ENCODE data around the gene ITPK1.
A peak's percentile ranks its signal among the peaks of the same experiment; 100 is the strongest.

Gene ITPK1

DNA sequence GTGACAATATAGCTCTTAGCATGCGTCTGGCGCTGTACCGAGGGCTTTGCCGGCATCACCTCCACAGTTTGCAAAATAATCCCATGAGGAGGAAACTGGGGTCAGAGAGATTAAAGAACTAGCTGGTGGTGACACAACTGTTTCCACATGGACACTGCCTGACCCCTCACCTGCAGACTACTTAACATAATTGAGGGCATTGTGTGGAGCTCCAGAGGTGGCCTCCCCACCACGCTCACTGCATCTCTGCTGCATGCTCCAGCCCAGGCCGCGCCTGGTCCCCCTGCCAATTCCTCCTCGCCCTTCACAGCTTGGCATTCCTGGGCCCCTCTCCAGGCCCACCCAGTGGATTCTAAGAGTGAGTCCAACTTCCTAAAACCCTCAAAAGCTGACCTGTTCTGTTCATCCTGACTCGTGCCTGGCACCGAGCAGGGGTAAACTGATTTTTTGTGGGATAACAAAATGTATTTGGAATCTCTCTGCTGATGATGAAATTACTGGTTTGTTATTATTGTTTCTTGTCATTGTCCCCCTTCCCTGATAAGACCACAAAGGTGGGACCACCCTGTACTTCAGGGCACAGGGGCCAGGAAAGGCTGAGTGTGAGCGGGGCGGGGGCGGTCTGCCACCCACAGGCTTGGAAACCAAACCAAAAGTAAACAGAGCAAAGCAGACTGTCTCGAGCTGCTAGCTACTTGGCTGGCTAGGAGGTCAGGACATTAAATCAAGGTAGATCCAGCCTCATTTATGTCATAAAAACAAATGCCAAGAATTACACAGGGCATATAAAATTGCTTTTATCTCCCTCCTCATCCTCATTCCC is 152.2 kb downstream of the ITPK1 start:
- no peak for DNase-seq

GRCh38 chr14:92962831-92963095 is 153.0 kb downstream of the ITPK1 start:
- DNase-seq, result no peak

DNA sequence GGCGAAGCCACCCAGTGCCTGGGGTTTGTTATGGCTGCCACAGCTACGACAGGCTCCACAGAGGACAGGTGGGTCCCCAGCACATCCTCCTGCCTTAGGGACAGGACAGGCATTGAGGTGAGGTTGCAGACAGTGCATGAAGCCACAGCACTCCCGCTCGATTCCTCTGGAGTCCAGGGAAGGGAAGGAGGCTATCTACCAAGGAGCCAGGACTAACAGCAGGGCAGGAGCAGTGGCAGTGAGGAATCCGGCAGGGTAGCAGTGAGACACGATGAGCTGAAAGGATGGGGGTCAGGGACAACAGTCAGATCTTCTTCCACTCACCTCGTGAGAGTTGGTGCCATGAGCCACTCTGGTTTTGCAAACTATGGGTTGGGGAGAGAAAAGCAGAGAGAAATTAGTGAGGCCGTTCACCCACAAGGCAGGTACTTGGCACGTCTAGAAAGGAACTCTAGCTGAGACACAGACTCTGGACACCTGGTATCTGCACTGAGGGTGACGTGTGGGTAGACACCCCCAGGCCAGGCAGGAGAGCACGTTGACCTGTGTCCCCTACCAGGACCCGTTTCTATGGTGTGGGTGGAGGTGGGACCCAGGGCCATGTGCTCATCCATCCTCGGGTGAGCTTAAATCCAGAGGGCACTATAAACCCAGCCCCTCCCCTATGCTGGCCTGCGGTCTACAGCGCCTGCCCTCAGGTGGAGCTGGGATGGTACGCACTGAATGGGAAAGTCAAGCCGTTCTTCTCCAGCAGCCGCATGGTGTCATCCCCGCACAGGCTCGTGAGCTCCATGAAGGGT is 153.5 kb downstream of the ITPK1 start:
- no peak for DNase-seq

- DNase-seq, result no peak
Observed at GRCh38 chr14:92961567-92961855, 154.2 kb downstream of the ITPK1 start.

- peak; percentile 34 for DNase-seq
Observed at GRCh38 chr14:92960706-92961566, 154.8 kb downstream of the ITPK1 start.

- peak; percentile 80 for DNase-seq
Observed at GRCh38 chr14:92959761-92960680, 155.7 kb downstream of the ITPK1 start.

DNA sequence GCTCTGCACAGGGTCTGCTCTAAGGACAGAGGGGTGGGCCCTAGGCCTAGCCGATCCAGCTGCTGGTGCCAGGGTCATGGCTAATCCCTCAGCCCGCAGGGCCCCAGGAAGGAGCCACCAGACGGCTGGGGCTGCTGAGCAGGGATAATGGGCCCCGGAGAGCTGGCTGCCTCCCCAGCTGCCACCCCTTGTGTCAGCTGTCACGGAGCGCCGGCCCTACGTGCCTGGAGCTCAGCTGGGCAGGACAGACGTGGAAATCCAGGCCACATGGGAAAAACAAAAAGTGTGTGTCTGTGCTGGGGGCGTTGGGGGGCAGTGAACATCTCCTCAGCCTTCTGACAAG is 156.6 kb downstream of the ITPK1 start:
- DNase-seq, result peak; percentile 40

DNA sequence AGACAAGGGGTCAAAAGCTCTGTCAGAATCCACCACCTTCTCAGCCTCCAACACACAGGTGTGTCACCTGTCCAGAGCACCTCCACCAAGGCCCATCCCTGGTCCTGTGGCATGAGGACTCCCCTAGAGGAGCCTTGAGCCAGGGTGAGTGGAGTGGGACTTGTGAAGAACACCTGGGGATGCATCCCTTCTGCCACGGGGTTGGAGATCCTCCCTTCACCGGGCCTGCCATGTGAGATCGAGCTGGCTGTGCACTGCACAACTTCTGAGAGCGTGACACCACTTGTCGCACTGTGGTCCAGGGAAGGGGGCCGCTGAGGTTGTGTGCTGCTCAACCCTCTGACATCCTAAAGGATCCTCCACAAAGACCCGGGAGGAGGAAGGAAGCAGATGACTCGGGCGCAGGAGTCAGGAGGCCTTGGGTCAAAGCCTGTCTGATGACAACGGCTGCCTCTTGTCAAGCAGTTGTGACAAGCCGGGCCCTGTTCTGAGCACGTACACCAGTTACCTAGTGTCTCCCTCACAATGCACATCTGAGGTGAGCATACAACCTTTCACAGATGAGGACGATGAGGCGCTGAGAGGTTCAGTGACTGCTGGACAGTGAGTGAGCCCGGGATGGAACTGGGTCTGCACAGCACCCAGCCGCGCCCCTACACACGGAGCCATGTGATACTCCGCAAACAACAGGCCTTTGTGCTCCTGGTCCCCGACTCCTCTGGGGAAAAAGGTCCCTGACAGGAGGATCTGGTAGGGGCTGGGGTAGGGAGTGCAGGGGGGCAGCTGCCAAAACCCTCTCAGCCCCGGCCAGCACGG is 157.1 kb downstream of the ITPK1 start:
- no peak for DNase-seq

DNA sequence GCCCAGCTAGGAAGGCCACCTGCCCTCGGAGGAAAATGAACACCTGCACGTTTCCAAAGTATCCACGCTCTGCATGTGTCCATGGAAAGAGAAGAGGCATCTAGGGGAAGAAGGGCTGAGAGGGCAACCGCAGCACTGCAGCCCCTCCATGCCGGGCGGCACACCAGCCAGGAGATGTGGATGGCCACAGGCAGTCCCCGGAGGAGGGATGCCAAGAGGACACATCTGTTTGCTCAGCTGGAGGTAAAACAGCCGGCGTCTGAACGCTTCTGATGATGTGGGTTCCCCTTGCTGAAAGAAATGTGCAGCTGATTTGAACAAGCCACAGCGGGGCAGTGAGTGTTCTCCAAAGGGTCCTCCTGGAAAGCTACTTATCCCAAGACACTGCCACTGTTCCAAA is 158.8 kb downstream of the ITPK1 start:
- DNase-seq, result peak; percentile 74

DNA sequence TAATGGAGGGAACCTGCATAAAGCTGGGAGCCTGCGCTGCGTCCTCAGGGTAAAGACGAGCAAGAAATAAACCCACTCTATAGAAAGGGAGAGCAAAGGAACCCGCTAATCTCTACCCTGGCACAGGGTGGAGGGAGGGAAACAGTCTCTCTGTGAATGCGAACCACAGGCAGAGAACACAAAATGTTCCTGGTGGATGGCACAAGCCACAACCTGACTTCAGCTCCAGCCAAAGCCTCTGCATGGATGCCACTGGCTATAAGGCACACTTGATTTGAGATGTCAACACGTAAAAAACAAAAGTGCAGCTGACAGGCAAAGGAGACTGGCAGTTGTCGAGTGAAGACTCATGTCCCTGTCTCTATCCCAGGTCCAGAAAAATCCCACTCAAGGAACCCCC is 160.3 kb downstream of the ITPK1 start:
- DNase-seq, result no peak

DNA sequence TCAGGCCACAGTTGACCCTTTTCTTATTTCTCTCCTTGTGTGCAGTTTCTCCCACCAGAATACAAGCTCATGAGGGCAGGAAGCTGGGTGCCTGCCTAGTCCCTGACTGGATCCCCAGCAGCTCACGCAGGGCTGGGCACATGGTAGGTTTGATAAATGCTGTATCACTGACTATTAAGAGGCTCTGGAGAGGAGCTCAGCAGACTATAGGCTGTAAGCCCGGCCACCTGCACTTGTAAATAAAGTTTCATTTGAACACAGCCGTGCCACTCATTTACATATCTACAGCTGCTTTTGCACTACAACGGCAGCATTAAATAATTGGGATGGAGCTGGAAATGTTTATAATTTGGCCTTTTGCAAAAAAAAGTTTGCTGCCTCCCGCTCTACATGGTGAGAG is 160.8 kb downstream of the ITPK1 start:
- no peak for DNase-seq

- DNase-seq, result no peak
Observed at GRCh38 chr14:92953526-92953925, 162.2 kb downstream of the ITPK1 start.

- DNase-seq, result no peak
Observed at GRCh38 chr14:92952481-92953298, 163.0 kb downstream of the ITPK1 start.

DNA sequence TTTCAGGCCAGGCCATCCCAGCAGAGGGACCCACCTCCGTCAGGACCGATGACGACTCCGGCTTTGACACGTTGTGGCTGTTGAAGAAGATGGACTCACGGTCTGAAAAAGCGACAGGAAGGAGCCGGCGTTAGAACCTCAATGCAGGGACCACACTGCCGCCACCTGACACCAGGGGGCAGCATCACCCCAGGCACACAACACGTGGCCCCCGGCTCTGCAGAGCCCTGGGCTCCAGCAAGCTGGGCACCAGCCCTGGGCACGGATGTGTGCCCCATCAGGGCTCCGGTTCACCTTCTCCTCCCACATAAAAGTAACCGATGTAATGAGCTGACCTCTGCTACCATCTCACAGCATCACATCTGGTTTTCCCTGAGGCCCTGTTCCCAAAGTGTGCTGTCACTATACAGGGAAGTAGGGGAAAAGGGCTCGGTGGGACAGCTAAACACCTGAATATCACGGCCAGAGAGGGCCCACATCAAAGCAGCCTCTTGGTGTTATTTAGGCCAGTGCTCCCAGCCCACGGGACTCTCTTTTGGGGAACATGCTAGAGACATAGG is 163.7 kb downstream of the ITPK1 start:
- DNase-seq, result peak; percentile 7

DNA sequence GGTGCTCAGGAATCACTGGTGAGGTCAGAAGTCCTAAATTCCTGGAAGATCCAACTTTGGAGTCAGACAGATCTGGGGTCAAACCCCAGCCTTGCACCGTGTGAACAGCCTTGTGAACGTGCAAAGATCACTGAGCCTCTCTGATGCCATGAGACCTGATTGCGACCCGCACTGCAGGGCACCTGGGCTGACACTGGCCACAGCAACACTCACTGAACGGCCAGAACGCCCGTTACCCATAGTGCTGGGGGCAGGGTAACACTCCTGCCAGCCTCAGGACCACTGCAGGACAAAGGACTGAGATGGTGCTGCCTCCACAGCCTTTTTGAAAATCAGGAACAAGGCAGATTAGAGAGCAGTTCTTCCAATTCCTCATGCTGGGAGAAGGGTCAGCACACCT is 164.5 kb downstream of the ITPK1 start:
- DNase-seq, result no peak

DNA sequence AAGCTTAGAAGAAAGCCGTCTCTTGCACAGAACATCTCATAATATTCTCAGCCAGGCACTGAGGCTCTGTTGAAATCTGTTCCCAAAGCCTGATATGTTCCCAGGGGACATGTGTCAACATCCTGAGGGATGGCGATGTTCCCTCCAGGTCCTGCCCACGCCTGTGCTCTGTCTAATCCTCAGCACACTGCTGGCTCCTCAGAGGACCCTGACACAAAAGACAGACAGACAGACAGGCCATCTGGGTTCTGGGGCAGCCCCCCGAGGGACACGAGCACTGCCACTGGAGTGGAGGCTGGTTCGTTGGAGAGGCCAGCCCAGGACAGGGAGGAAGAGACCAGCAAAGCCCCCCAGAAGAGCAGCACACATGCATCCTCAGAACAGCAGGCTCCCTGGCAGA is 165.0 kb downstream of the ITPK1 start:
- DNase-seq, result no peak

DNA sequence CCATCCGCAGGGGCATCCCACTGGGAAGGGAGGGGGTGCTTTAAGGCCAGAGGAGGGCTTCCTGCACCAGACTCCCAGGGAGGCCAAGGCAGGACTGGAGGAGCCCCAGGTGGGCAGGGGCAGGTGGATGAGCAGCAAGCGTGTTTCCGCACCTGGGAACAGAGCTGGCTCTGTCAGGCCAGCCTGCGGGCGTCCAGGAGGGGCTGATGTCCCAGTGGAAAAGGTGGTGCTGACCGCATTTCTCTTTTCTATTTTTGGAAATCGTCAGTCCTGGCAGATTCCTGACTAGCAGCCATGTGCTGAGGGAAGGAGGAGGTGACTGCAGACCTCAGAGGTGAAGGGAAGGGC is 165.6 kb downstream of the ITPK1 start:
- DNase-seq, result no peak

- no peak for DNase-seq
Observed at GRCh38 chr14:92949496-92950192, 166.1 kb downstream of the ITPK1 start.

- no peak for DNase-seq
Observed at GRCh38 chr14:92948647-92949046, 167.1 kb downstream of the ITPK1 start.

Measured in SHP77 treated with DMSO at 0.1 percent for 48 hours (cell line).